Ectodermal cell (in vitro differentiated cells): ENCODE results near the gene PHKA1.
"Not testable (repeated sequence)": the region's sequence is repeated elsewhere in the genome, so short reads cannot be mapped to it uniquely, and the experiment has no call there.

Source experiments
- H3K27ac ChIP-seq: 2 replicates; pipeline ENCODE4 v1.7.0; 2013; ENCODE audit warnings: mild to moderate bottlenecking, low read depth, low read length; ENCODE audit not compliant: insufficient read depth, poor library complexity, severe bottlenecking
- H3K27me3 ChIP-seq: 2 replicates; pipeline ENCODE4 v1.7.0; 2013; ENCODE audit warnings: mild to moderate bottlenecking, low read length; ENCODE audit not compliant: insufficient read depth, control insufficient read depth, poor library complexity, severe bottlenecking
- H3K36me3 ChIP-seq: one replicate; pipeline ENCODE4 v1.7.0; 2013; ENCODE audit warnings: low read length; ENCODE audit not compliant: control insufficient read depth, insufficient read depth
- H3K4me1 ChIP-seq: one replicate; pipeline ENCODE4 v1.7.0; 2013; ENCODE audit warnings: low read length; ENCODE audit not compliant: control insufficient read depth, insufficient read depth
- H3K4me3 ChIP-seq: 2 replicates; pipeline ENCODE4 v1.7.0; 2013; ENCODE audit warnings: low read depth, low read length, control low read depth; ENCODE audit not compliant: insufficient read depth
- H3K9me3 ChIP-seq: 2 replicates; pipeline ENCODE4 v1.7.0; 2013; ENCODE audit warnings: mild to moderate bottlenecking, low read length, moderate library complexity; ENCODE audit not compliant: control insufficient read depth
- WGBS, 2 experiments: methylation state at CpG; one replicate each; pipeline ENCODE4 v1.1.7; 2013; ENCODE audit warnings: missing lambda C conversion rate in 2 of 2; 5-methylcytosine and 5-hydroxymethylcytosine counted together

The PHKA1 gene

DNA sequence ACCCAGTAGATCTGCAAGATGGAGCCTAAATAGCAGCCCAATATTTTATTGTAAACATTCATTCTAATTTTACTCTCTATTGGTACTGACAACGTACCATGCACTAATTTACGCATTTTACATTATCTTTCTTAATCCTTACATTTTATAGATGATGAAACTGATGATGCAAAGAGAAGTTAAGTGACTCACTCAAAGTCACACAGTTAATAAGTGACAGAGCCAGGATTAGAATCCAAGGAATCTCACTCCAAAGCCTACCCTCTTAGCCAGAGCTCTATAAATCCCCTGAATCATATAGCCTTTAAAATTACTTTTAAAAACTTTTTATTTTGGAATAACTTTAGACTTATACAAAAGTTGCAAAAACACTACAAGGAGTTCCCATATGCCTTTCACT lies 37.6 kb downstream of the PHKA1 start:
- H3K27ac ChIP-seq, result no peak overlapping the region
- 83 to 100% methylated on average over 1 to 2 of the region's 2 CpGs for WGBS, 2 experiments

DNA sequence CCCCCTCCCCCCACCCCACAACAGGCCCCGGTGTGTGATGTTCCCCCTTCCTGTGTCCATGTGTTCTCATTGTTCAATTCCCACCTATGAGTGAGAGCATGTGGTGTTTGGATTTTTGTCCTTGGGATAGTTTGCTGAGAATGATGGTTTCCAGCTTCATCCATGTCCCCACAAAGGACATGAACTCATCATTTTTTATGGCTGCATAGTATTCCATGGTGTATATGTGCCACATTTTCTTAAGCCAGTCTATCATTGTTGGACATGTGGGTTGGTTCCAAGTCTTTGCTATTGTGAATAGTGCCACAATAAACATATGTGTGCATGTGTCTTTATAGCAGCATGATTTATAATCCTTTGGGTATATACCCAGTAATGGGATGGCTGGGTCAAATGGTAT lies 40.2 kb downstream of the PHKA1 start:
- H3K27me3 ChIP-seq, H3K4me3 ChIP-seq, H3K36me3 ChIP-seq, H3K4me1 ChIP-seq, H3K9me3 ChIP-seq, H3K27ac ChIP-seq: not testable (repeated sequence)
- no CpG with 5 or more reads among the region's 1 CpG for WGBS, 2 experiments

More for the DNA sequence above, 37.6 kb downstream of the PHKA1 start:
- Histone ChIP-seq H3K4me1 (no peaks in the 10 kb centered on the region), H3K36me3 (no peaks in the 10 kb centered on the region), H3K4me3 (no peak overlapping the region), H3K9me3 (no peaks in the 10 kb centered on the region), H3K27me3 (no peaks in the 10 kb centered on the region)

DNA sequence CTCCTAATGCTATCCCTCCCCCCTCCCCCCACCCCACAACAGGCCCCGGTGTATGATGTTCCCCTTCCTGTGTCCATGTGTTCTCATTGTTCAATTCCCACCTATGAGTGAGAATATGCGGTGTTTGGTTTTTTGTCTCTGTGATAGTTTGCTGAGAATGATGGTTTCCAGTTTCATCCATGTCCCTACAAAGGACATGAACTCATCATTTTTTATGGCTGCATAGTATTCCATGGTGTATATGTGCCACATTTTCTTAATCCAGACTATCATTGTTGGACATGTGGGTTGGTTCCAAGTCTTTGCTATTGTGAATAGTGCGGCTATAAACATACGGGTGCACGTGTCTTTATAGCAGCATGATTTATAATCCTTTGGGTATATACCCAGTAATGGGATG lies 44.6 kb downstream of the PHKA1 start:
- H3K4me3 ChIP-seq, H3K27ac ChIP-seq, H3K27me3 ChIP-seq, H3K36me3 ChIP-seq, H3K9me3 ChIP-seq, H3K4me1 ChIP-seq: not testable (repeated sequence)
- 100% methylated on average over 1 of the region's 5 CpGs; no CpG with 5 or more reads in 1 of the 2 experiments for WGBS, 2 experiments

DNA sequence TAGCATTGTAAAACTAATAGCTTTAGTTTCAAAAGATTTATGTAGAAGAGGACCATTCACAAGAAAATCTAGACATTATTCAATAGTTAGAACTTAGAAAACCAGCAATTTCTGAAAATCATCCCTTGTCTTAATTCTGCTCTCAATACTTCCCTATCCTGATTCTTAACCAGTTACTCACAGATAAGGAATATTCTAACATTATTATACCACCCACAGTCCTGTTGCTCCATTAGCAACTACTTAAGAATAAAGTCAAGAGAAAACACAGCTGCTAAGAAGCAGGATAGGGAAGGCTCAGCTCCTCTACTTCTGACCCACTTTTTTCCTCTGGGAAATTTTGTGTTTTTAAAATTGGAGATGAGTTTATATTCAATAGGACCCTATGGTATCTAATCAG lies 47.7 kb downstream of the PHKA1 start:
- Histone ChIP-seq H3K4me3 (no peak overlapping the region), H3K9me3 (no peaks in the 10 kb centered on the region), H3K4me1 (no peaks in the 10 kb centered on the region), H3K27ac (no peak overlapping the region), H3K36me3 (no peaks in the 10 kb centered on the region), H3K27me3 (no peaks in the 10 kb centered on the region)

DNA sequence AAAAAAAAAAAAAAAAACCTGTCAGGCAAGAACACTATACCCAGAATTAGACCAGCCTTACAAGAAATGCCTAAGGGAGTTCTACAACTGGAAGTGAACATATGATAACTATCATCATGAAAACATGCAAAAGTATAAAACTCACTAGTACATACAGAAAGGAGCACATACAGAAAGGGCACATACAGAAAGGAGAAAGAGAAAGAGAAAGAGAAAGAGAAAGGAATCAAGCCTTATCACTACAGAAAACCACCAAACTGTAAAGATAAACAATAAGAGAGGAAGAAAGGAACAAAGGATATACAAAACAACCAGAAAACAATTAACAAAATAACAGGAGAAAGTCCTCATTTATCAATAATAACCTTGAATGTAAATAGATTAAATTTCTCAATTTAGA lies 50.4 kb downstream of the PHKA1 start:
- H3K27ac ChIP-seq, result no peak overlapping the region
- no peaks in the 10 kb centered on the region for H3K4me1 ChIP-seq
- no peaks in the 10 kb centered on the region for H3K27me3 ChIP-seq
- no peak overlapping the region for H3K4me3 ChIP-seq
- H3K9me3 ChIP-seq, result no peaks in the 10 kb centered on the region
- H3K36me3 ChIP-seq, result no peaks in the 10 kb centered on the region

DNA sequence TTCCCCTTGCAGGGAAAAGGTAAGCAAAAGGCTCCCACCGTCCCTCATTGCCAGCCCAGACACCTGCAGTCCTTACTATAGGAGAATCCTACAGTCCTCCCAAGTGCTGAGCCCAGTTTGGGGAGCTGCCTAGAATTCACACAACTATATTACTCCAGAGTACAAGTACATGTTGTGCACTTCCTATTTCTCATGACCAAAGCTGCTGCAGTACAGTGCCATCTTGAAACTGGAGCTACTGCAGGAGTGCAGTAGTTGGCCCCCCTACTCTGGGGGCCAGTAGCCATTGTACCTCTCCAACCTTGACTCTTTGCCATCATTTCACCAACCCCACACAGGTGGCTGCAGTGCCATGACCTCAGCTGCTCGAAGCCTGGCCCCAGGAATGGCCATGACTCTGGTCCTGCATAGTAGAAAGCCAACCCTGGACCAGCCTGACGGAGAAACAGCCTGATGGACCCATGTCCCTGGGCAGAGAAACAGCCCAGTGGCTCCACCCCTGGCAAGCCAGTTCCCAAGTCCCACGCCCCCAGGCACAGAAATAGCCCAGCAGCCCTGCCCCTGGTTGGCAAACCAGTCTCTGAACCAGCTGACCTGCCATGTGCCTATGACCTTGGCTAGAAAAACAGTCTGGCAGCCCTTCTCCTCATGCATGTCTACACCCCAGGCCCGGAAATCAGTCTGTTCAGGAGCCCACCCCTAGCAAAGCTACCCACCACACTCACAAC lies 51.9 kb downstream of the PHKA1 start:
- Histone ChIP-seq H3K4me1 (no peaks in the 10 kb centered on the region), H3K27ac (no peak overlapping the region), H3K27me3 (no peaks in the 10 kb centered on the region), H3K36me3 (no peaks in the 10 kb centered on the region), H3K9me3 (no peaks in the 10 kb centered on the region), H3K4me3 (no peak overlapping the region)
- 89 to 92% methylated on average over 5 of the region's 5 CpGs for WGBS, 2 experiments

DNA sequence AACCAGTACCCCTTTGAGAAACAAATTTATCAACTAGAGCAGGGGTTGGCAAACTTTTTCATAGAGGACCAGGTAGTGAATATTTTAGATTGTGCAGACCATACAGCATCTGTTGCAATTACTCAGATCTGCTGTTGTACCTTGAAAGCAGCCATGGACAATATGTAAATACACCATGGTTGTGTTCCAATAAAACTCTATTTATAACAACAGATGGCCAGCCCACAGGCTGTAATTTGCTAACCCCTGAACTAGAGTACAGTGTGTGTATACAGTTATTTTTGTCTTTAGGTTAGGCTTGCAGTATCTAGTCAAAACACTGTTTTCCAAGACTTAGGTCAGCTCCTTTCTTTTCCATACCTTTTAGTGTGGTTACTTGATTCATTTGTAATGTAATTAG lies 54.4 kb downstream of the PHKA1 start:
- Histone ChIP-seq H3K4me1 (no peaks in the 10 kb centered on the region), H3K4me3 (no peak overlapping the region), H3K27ac (no peak overlapping the region), H3K27me3 (no peaks in the 10 kb centered on the region), H3K9me3 (no peaks in the 10 kb centered on the region), H3K36me3 (no peaks in the 10 kb centered on the region)

DNA sequence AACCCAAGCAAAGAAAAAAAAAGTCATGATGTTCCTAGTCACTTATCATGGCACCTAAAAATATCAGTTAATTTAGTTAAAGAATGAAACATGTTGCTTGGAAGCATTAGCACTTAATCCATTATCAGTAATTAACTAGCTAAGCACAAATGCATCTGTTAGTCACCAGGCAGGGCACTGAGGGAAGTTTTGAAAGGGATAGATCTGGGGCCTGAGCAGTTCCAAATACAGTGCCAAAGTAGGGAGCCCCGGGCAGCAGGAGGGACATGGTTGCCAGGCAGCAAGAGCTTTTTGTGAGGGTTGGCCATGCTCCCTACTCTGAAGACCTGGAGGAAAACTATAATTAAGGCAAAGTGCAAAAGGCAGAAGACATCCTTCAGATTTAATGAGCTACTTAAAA lies 62.0 kb downstream of the PHKA1 start:
- no peak overlapping the region for H3K27ac ChIP-seq
- WGBS, 2 experiments, result 92 to 94% methylated on average over 1 of the region's 1 CpG
- no peaks in the 10 kb centered on the region for H3K4me1 ChIP-seq
- H3K9me3 ChIP-seq, result no peaks in the 10 kb centered on the region
- H3K36me3 ChIP-seq, result no peaks in the 10 kb centered on the region
- no peaks in the 10 kb centered on the region for H3K27me3 ChIP-seq
- no peak overlapping the region for H3K4me3 ChIP-seq

DNA sequence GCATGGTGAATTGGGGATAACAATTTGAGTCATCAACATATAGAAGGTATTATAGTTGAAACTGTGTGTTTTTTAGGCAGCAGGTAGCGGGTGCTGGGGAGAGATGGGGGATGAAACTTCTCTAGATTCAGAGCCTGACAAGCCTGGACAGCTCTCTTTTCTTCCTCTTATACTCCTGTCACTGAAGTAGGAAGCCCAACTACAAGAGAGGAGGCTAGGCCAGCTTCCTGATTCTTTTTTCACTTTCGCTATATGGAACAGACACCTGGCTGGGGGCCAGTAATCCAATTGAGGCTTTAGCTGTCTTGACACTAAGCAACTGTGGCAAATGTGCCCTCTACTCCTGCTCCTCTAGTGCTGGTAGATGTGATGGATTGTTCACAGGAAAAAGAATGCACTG lies 69.2 kb downstream of the PHKA1 start:
- Histone ChIP-seq H3K36me3 (no peaks in the 10 kb centered on the region), H3K9me3 (no peaks in the 10 kb centered on the region), H3K4me3 (no peak overlapping the region), H3K27ac (no peak overlapping the region), H3K4me1 (no peaks in the 10 kb centered on the region), H3K27me3 (no peaks in the 10 kb centered on the region)
- 93 to 100% methylated on average over 2 of the region's 2 CpGs for WGBS, 2 experiments

DNA sequence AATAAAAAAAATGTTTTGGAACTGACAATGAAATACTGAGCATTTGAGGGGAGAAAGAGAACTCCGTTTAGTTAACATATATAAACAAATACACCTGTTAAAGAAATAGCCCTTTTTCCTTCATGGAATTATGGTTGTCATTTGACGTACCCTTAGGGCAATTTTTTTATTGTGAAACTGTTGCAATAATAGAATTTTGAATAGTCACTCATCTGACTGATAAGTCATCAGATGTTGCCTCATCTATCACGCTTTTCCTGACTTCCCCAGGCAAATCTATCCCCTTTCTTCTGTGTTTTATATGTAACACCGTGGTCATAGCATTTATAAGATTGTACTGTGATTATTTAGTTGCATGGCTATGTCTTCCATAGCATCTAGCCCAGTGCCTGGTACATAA lies 72.5 kb downstream of the PHKA1 start:
- Histone ChIP-seq H3K36me3 (no peaks in the 10 kb centered on the region), H3K9me3 (no peaks in the 10 kb centered on the region), H3K27ac (no peak overlapping the region), H3K4me1 (no peaks in the 10 kb centered on the region), H3K27me3 (no peaks in the 10 kb centered on the region), H3K4me3 (no peak overlapping the region)
- 83 to 100% methylated on average over 1 of the region's 4 CpGs for WGBS, 2 experiments

DNA sequence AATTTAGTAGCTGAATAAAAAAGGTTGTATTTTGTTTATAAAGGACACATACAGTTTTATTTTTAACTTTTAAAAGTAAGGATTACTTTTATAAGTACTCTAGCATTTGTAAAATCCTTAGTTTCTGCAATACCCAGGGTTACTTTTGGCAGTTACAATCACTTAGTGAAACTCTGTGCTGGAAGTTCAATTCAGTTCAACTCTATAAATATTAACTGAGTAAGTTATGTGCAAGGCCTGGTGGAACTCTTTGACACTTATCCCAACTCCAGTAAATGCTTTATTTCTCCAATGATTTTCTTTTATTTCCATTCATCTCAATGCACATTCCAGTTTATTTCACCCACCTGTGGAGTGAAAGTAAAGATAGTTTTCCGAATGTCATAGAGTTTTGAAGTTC lies 78.2 kb downstream of the PHKA1 start:
- WGBS, 2 experiments, result 100% methylated on average over 1 of the region's 1 CpG; no CpG with 5 or more reads in 1 of the 2 experiments
- no peak overlapping the region for H3K27ac ChIP-seq
- H3K9me3 ChIP-seq, result no peaks in the 10 kb centered on the region
- no peak overlapping the region for H3K4me3 ChIP-seq
- no peaks in the 10 kb centered on the region for H3K36me3 ChIP-seq
- no peaks in the 10 kb centered on the region for H3K4me1 ChIP-seq
- no peaks in the 10 kb centered on the region for H3K27me3 ChIP-seq
